SKM-1 (cell line): ENCODE data around the gene TMEM151A.
"Not testable (repeated sequence)": the region's sequence is repeated elsewhere in the genome, so short reads cannot be mapped to it uniquely, and the experiment has no call there.

Experiments used
- DNase-seq: peaks from one replicate; lab custom pipeline; 2025; ENCODE audit not compliant: unreplicated experiment; lab: John Stamatoyannopoulos, UW

The TMEM151A gene

DNA sequence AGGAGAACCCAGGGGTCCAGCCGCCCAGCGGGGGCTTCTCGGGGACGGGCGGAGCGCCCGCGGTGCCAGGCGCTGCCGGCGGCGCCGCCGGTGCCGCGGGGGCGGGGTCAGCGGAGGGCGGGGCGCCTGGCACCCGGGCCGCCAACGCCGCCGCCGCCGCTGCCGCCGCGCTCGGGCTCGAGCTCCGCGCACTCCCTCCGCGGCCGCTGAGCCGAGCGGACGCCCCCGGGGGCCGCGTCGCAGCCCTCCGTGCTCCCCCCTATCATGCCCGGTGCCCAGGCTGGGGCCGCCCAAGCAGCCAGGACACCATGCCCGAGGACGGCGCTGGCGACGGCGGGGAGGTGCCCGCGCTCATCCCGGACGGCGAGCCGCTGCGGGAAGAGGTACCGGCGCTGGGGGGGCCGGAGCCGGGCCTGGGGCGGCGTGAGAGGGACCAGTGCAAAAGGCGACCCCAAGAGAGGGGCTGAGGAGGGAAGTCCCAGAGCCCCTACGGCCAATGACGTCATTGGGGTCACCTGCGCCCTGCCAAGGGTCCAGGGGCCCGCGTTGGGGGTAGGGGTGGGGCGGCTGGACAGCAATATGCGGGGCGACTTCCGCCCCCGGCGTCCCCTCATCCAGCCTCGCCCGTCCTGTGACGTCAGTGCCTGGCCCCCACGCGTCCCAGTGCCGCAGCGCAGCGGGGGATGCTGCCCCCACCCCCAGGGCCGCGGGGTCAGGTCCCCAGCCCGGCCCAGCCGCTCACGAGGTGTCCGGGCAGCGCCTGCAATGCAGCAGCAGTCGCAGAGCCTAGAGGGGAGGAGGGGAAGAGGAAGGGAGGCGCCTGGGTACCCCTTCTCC, at the start of gene TMEM151A:
Gene TMEM151A (plus strand): TSS at position 189 of the 837 bp plus-strand sequence. CDS start 120 bp downstream, at position 309.
- no peak for DNase-seq

DNA sequence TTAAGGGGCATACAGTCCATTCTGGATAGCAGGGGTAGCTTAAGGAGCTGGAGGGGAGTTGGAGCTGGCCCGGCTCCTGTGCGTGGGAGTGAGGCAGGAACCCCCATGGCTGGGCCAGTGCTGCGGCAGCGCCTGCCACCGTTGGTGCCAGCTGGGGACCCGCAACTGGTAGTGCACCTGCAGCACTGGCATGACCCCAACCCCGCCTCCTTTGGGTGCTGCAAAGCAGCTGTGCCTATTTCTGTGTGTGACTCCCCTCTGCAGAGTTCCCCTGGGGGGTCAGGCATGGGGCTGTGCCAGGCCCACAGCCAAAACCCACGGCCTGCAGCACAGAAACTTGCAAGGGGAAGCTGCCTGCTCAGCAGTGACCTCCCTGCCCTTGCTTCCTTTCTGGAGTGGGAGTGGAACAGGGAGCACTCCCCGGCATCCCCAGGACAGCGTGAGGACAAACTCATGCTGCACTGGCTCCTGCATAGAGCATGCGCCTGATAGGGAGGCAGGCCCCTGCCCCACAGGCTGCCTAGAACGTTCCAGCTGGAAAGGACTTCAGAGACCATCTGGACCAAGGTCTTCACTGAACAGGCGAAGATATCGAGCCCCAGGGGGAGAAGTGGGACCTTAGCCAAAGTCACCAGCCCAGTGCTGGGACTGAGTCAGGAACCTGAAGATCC, 49.5 kb upstream of the TMEM151A start:
- no peak for DNase-seq

DNA sequence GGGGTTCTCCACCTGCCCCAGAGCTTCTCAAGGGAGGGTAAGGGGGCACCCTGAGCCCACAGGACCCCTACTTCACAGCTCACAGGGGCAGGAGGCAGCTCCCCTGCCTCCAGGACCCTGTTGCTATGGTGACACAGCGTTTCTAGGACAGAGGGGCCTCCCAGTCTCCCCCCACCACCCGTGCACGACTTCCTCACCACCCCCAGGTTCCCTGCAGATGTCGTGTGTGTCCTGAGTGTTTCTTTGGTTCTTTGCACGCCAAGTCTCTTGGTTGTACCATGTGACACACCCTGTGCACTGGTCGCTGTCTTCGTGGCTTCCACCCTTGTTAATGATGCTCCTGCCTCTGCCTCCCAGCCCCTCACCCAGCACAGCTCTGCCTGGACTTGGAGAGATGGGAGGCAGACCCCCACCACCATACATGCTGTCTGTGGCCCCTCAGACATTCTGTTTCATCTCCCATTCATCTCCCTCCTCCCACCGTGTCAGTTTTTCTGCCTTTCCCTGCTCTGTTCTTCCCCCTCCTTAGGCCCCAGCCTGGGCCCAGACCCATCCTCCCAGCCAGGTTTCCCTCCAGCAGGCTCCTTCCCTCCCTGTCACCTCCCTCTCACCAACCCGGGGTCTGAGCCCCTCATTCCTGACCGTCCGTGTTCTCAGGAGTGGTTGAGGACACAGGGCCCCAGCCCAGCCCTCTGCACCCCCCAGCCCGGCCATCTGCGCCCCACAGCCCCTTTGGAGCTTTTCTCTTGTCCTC, 47.7 kb upstream of the TMEM151A start:
- DNase-seq = no peak

DNA sequence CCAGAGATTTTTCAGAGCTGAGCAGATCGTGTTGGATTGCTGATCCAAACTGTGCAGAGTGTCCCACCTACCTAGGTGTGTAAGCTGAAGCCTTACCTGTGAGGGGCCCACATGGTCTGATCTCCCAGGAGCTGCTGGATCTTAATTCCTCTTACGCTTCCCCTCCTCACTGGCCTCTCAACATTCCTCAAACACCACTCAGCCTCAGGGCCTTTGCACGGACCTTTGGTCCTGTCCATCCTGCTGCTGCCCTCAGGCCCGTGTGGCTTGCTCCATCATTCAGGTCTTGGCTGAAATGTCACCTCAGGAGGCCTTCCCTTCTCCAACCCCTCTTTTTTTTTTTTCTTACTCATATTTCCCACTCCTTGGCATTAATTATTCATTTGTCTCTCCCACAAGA, 44.4 kb upstream of the TMEM151A start:
- no peak for DNase-seq

DNA sequence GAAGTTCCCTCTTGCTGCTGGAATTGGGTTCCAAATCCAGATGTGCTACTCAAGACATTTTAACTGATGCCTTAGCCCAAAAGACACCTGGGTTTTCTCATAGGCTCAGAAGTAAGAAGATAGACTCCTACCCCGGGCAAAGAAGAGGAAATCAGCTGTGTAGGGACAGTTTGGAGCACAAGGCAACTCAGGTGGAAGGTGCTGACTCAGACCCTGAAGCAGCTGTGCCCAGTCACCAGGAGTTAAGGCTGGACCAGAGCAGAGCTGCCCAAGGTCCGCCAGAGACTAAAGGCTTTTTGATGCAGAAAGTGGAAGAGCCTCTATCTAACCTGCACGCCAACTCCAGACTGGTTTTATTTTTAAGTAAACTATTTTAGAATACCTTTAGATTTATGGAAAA, 43.9 kb upstream of the TMEM151A start:
- DNase-seq = no peak

DNA sequence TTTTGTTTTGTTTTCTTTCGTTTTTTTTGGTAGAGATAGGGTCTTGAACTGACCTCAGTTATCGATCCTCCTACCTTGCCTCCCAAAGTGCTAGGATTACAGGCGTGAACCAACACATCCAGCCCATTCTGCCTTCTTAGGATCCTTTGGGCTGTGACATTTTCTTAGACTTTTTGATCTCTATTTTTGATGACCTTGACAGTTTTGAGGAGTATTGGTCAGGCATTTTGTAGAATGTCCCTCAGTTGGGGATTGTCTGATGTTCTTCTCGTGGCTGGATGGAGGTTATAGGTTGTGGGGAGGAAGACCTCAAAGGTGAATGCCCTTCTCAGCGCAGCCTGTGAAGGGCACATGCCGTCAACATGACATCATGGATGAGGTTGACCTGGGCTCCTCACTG, 42.8 kb upstream of the TMEM151A start:
- DNase-seq = no peak

DNA sequence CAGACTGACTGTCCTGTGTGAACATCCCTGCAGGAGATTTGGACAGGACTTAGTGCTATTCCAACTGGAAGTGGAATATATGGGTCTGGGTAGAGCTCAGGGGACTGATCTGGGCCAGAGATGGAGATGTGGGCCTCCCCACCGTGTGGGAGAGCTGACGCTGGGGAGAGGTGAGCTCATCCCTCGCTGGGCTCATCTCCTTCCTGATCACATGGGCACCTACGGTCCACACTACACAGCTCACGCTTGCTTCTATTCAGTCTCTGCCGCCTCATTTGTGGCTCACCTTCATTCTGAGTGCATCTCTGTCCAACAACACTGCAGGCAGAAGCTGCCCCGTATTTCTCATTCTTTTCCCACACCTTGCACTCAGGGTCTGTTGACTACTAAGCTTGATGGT, 39.9 kb upstream of the TMEM151A start:
- no peak for DNase-seq

DNA sequence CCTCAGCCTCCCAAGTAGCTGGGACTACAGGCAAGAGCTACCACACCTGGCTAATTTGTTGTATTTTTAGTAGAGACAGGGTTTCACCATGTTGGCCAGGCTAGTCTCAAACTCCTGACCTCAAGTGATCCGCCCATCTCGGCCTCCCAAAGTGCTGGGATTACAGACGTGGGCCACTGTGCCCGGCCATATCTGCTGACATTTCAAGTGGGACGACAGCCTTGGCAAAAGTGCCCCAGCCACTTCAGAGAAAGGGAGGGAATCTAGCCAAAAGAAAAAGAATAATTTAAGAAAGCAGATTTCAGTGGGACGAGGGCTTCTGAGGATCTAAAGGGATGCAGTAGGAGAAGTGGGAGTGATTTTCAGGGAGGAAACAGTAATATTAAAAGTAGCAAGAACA, 38.6 kb upstream of the TMEM151A start:
- not testable (repeated sequence) for DNase-seq

DNA sequence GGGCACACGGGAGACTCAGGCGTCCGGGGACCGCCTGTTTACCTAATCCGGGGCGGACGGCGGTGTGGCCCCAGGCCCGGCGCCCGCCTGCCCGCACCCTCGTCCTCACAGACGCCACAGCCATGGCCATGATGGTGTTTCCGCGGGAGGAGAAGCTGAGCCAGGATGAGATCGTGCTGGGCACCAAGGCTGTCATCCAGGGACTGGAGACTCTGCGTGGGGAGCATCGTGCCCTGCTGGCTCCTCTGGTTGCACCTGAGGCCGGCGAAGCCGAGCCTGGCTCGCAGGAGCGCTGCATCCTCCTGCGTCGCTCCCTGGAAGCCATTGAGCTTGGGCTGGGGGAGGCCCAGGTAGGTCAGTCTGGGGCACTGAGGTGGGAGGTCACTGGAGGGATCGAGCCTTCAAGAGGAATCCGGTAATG, 33.2 kb upstream of the TMEM151A start:
- DNase-seq = no peak

DNA sequence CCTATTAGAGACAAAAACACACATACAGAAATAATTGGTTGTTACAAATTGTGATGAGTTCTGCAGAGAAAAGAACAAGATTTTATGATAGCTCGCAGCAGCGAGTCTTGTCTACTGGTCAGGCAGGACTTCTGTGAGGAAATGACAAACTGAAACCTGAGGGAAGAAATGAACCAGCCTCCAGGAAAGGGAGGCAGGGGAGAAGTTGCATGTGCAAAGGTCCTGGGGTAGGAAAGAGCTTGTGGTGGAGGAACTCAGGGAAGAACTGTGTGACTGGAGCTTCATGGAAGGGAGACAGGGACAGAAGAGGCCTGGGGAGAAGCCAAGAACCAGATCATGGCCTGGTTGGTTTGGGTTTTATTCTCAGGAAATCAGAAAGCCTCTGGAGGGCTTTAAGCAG, 32.5 kb upstream of the TMEM151A start:
- DNase-seq = no peak

DNA sequence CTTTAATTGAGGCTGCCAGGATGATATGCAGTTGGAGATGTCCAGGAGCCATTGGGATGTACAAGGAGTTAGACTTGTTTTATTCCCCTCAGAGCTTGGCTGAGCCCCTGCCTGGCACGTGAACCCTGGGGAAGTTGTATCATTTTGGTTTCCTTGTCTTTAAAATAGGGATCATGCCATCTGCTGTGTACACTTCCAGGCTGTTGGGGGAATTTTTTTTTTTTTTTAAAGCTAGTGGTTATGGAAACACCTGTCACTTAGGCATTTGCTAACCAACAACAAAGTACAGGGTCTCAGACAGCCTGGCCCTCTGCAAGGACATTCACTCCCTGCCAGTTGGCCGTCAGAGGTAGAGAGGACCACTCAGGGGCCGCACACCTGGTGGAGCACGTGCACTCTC, 31.7 kb upstream of the TMEM151A start:
- DNase-seq = no peak

DNA sequence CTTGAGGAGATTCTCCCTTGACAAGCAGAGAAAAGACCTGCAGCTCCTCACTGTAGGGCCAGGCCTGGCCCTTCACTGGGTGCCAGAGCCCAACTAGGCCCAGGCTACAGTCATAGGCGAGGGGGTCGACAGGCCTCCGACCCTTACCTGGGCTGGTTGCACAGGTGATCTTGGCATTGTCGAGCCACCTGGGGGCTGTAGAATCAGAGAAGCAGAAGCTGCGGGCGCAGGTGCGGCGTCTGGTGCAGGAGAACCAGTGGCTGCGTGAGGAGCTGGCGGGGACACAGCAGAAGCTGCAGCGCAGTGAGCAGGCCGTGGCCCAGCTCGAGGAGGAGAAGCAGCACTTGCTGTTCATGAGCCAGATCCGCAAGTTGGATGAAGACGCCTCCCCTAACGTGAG, 30.1 kb upstream of the TMEM151A start:
- DNase-seq = no peak

DNA sequence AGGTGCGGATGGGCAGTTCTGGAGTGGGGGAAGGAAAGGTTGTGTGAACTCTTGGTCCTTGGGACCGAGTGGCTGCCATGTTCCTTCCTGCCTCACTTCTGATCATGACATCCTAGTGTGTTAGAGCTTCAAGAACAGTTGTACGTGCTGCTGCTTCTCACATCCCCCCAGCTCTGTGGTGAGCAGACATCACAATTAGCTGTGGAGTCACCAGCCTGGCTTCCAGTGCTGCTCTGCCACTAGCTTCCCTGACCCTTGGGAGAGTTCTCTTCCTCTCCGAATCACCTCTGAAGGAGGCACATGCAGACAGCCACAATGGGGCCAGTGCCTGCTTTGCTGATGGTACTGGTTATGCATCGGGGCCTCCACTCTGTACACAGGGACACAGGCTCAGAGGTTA, 29.5 kb upstream of the TMEM151A start:
- no peak for DNase-seq

DNA sequence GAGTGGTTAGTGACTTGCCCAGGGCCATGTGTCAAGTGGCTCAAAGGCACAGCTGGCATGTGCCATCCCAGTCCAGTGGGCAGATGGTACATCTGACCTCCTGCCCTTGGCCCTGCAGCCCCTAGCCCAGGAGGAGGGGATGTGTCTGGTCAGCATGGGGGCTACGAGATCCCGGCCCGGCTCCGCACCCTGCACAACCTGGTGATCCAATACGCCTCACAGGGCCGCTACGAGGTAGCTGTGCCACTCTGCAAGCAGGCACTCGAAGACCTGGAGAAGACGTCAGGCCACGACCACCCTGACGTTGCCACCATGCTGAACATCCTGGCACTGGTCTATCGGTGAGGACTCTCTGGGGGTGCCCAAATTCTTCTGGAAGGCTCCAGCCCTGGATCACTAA, 29.0 kb upstream of the TMEM151A start:
- DNase-seq = no peak

DNA sequence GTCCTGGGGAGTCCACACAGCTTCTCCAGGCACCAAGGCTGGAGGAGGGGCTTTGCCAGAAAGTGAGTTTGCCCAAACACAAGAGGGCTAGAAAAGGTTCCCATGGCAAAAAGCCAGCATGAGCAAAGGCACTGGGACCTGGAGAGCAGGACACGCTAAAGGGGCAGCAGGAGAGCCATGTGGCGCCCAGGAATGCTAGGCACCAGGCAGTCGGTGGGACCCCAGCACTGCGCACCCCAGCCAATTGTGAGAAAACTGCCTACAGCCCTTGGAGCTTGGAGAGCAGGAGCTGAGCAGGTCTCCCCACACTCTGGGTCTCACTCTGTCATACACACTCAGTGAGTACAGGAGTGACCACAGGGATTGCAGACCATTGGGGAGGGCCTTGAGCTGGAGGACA, 28.5 kb upstream of the TMEM151A start:
- DNase-seq = no peak

DNA sequence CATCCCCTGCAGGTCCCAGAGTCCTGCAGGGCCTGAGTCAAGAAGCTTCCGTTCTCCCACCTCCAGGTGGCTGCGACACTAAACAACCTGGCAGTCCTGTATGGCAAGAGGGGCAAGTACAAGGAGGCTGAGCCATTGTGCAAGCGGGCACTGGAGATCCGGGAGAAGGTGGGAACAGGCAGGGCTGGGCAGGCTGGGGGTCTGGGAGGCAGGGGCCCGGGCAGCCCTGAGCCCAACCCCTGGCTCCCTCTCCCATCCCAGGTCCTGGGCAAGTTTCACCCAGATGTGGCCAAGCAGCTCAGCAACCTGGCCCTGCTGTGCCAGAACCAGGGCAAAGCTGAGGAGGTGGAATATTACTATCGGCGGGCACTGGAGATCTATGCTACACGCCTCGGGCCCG, 27.9 kb upstream of the TMEM151A start:
- no peak for DNase-seq

DNA sequence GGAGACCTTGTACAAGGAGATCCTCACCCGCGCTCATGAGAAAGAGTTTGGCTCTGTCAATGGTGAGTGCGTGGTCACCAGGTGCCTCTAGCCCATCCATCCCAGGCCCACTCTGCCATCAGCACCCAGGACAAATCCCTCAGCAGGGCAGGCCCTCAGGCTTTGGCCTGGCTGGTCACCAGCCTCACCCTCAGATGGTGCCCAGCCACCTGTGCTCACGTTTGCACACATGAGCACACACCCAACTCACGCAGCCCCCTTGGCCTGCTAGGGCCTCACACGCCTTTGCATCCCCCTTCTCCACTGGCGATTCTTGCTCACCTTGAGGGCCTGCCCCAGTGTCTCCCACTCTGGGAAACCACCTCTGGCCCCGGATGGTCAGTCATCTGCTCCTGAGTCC, 27.3 kb upstream of the TMEM151A start:
- DNase-seq = no peak

DNA sequence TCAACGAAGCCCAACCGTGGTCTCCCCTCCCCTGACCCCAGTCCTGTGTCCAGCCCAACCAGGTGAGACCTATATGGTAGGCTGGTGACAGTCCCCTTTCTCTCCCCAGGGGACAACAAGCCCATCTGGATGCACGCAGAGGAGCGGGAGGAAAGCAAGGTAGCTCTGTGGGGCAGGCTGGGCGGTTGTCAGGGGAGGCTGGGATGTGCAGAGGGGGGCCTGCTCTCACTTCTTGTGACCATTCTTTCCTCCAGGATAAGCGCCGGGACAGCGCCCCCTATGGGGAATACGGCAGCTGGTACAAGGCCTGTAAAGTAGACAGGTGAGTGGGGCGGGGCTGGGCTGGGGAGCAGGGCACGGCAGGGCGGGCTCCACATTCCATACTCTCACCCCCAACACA, 26.8 kb upstream of the TMEM151A start:
- no peak for DNase-seq

DNA sequence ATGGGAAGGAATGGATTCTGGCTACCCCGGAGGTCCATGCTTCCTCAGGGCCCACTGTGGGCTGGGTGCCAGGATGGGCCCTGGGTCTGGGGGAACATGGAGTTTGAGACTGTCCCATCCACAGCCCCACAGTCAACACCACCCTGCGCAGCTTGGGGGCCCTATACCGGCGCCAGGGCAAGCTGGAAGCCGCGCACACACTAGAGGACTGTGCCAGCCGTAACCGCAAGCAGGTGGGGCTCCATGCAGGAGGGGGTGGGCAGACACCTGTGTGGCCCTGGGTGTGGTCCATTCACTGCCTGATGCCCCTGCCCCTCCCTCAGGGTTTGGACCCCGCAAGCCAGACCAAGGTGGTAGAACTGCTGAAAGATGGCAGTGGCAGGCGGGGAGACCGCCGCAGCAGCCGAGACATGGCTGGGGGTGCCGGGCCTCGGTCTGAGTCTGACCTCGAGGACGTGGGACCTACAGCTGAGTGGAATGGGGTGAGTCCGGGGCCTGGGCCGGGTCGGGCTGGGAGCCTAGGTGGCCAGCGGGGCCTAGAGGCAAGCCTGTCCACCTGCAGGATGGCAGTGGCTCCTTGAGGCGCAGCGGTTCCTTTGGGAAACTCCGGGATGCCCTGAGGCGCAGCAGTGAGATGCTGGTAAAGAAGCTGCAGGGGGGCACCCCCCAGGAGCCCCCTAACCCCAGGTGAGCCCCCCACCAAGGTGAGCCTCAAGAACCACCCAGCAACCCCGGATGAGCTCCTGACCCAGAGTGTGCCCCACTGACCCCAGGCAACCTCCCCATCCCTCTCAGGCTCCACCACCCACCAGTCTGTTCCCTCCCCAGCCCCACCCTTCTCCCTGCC, 25.9 kb upstream of the TMEM151A start:
- no peak for DNase-seq

DNA sequence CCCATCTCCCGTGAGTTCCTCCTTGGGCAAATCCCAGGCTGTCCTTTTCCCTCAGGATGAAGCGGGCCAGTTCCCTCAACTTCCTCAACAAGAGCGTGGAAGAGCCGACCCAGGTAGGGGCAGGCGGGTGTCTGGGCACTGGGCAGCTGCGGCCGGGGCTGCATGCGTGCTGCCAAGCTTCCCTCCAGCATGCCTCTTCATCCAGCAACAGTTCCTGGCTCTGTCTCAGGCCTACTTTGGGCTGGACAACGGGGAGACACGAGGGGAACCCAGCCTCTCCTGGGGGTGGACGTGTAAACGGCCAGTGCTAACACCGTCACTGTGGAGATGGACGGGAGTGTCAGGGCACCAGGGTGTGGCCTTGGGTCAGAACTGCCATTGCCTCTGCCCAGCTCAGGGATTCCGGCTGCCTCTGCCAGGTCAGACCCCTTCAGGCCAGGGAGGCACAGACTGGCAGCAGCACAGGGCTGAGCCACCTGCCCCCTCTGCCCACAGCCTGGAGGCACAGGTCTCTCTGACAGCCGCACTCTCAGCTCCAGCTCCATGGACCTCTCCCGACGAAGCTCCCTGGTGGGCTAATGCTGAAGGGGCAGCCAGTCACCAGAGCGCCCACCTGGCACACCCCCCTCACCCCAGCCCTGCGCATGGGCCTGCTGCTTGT, 25.2 kb upstream of the TMEM151A start:
- DNase-seq = no peak

DNA sequence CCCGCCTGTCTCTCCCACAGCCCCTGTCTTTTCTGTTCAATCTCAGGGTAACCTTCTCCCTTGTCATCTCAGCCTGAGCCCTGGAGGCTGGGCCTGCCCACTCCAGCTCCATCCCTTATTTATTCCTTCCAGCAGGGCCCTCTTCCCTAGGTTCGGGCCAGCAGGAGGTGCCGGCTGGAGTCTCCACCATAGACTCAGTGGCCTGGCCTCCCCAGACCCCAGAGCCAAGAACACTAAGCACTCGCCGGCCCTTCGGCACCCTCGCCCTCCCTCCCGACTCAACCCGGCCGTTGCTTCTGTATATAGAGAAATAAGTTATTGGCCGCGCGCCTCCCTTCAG, 24.7 kb upstream of the TMEM151A start:
- no peak for DNase-seq
